AG09319 (cell line): ENCODE measurements around the gene EGFR.

ENCODE experiments used
- DNase-seq: peaks from one replicate; pipeline ENCODE4 v3.0.0-alpha.2; 2010; ENCODE audit warnings: low read depth; ENCODE audit errors: extremely low read depth
- TF ChIP-seq, protein P1 (sequence below): IDR thresholded peaks from 2 replicates; pipeline ENCODE4 v1.5.1; 2011; ENCODE audit warnings: low read depth, mild to moderate bottlenecking, inconsistent platforms, low read length, moderate library complexity

EGFR gene

DNA sequence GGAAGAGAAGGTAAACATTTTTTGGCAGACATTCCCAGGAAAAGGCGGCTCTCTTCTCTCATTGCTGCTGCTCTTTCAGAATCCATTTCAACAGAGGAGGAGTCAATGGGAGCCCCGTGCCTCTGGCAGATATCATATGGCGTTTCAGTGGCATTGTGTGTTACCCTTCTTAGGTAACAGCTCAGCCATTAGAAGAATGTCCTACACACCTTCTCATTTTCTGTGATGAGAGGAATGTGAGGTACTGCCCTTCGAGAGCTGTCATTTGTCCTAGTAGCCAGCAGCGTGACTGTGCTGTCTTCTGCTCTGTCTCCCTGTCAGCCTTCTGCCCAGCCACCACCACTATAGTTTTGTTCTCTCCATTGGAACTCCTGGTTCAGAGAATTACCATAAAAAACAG lies 102.4 kb downstream of the EGFR start:
- TF ChIP-seq, protein P1, sequence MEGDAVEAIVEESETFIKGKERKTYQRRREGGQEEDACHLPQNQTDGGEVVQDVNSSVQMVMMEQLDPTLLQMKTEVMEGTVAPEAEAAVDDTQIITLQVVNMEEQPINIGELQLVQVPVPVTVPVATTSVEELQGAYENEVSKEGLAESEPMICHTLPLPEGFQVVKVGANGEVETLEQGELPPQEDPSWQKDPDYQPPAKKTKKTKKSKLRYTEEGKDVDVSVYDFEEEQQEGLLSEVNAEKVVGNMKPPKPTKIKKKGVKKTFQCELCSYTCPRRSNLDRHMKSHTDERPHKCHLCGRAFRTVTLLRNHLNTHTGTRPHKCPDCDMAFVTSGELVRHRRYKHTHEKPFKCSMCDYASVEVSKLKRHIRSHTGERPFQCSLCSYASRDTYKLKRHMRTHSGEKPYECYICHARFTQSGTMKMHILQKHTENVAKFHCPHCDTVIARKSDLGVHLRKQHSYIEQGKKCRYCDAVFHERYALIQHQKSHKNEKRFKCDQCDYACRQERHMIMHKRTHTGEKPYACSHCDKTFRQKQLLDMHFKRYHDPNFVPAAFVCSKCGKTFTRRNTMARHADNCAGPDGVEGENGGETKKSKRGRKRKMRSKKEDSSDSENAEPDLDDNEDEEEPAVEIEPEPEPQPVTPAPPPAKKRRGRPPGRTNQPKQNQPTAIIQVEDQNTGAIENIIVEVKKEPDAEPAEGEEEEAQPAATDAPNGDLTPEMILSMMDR: no peak
- DNase-seq: no peak

DNA sequence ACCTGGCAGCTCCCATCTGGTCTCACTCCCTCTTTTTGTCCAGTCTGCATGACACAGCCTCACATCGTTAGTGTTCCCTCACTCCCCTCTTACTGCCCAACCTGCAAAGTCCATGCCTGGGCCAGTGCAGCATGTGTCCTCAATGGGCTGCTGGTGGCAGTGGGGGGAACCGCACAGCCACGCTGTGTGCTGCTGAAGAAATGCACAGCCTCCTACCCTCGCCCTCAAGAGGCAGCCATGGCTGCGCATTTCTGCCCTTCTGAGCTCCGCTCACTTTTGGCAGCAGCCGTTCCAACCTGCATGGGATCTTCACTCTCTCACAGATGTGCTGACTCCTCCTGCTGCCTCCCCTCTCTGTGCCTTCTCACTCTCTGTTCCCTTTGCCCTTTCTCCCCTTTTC lies 103.4 kb downstream of the EGFR start:
- DNase-seq: no peak
- TF ChIP-seq, protein P1: no peak

DNA sequence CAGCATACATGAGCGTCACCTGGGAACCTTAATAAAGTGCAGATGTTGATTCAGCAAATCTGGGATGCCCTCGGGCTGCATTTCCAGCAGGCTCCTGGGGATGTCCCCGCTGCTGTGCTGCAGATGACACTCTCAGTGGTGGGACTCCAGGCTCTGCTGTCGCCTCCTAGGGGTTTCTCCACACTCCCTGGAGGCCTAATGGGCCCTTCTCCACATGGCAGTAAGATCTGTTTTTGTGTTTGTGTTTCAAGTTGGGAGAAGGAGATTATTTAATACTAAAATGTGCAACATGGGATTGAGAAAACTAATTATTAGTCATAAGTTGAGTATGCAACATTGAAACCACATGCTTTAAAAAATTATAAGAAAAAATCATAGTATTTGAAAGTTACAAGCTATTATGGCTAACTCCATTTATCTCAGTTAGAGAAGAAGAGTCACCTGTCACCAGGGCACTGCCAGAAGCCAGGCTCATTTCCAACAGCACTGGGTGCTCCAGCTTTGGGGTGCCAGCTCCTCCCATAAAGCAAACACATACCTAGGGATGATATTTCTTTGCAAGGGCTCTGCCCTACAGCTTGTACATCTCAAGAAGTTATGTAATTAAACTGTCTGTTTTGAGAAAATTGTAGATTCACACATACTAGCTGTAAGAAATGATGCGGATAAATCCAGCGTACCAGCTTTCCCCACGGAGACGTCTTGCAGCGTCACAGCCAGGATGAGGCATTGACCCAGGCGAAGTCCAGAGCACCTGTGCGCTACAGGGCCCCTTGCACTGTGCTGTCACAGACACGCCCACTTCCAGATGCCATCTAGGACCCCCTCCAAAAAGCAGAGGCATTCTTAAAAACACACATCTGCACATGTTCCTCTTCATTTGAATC lies 106.4 kb downstream of the EGFR start:
- TF ChIP-seq, protein P1: no peak
- no peak for DNase-seq

DNA sequence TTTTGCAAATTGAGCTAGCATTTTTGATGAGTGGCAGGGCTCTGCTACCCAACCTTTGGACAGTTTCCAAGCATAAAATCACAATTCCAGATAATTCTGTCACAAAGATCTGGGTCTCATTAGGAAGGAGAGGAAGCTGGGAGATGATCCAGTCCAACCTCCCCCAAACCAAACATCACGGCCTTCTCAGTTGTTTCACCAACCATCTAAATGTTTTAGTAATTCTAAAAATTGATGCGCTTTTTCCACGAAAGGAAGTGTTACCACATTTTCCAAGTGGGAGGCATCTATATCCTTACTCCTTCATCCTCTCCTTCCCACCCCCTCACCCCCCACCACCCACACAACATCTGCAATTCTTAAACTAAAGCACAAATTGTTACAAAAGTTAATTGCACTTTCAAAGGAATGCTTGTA lies 108.3 kb downstream of the EGFR start:
- TF ChIP-seq, protein P1: no peak
- DNase-seq: no peak

DNA sequence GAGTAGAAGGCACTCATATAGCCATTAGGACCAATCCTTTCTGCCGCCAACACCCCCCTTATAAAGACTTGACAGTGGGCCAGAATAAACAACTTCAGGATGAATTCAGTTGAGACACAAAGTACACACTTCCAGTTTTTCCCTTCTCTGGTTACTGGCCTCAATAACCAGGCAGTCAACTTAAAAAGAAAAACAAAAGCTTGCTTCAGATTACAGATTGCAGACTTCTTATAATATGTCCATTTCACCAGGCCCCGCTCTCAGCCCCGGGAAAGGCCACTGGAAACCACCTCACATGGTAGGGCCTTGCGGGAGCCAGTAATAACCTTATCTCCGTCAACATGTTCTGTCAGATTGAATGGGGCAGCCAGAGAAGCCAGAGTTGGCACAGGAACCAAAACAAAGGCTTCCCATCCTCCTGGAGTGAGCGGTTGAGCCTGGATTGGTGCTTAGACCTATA lies 108.8 kb downstream of the EGFR start:
- TF ChIP-seq, protein P1: no peak
- no peak for DNase-seq

DNA sequence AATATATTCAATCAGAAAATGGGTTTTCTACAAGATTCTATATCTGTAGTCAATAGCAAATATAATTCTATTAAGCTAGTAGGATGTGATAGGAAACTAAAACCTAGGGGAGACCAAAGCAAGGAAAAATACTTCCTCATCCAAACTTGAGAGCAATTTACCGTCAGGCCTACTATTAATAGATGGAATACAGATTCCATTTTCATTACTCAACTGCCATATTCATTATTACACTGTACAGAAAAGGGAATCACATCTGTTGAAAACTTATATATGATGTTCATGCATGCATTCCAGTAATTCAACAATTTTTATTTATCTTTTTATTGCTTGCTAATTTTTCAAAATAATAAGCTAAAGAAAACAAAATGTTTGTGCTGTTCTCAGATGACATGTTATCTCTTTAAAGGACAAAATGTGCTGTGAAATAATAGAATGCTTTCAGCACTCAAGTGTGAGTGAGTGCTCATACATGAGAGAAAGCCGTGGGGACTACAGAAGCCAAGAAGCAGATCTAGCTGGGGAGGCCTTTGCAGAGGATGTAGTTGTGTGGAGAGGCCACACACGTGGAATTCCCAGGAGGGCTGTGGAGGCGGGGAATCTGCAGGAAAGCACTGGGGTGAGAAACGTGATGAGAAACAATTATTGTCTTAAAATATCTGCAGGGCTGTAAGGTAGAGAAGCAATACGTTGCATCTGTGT lies 110.0 kb downstream of the EGFR start:
- TF ChIP-seq, protein P1: no peak
- no peak for DNase-seq
